T-cell (primary cell): Measurements from ENCODE around the gene CDK5RAP2. TPM values are rescaled to one million over a fixed set of nuclear protein-coding genes. Genes with fewer than 3 reads are reported as not detected.

Source experiments
- ATAC-seq, 4 experiments: fragments of 200-7000 bp in 3 of 4; fragments of 150-1000 bp in 1 of 4; cut with Tn5 transposase; replicated peaks in 1 of 4; 1 replicate in 3 of 4; 2 replicates in 1 of 4; pipeline ENCODE4 v1.10.0; 2021; ENCODE audit warnings: moderate library complexity in 3 of 4, mild to moderate bottlenecking in 2 of 4, moderate number of reproducible peaks in 1 of 4
- CTCF ChIA-PET, 2 donors: fragments of 300-600 bp; sonication (Branson Sonifier 250); formaldehyde crosslinking; loops; one replicate each; lab custom pipeline; 2022; ENCODE audit warnings: antibody characterized with exemption in 2 of 2; lab: Charles Lee
- POLR2A ChIA-PET, 2 donors: fragments of 300-600 bp; sonication (Branson Sonifier 250); formaldehyde crosslinking; loops; one replicate each; lab custom pipeline; 2022; ENCODE audit warnings: antibody characterized with exemption in 2 of 2; lab: Charles Lee
- DNase-seq, 35 experiments: peaks; one replicate each; pipeline versions ENCODE4 v3.0.0 to v3.0.0-alpha.2; 2013 to 2023
- H3K27ac ChIP-seq: one replicate; pipeline ENCODE4 v1.5.1; 2013; ENCODE audit warnings: low read length
- H3K27me3 ChIP-seq, 2 experiments: replicated peaks in 1 of 2; 1 replicate in 1 of 2; 2 replicates in 1 of 2; pipeline versions ENCODE4 v1.6.1 to v1.7.0; 2013; ENCODE audit warnings: low read length in 1 of 2, mixed read lengths in 1 of 2; ENCODE audit not compliant: control insufficient read depth in 2 of 2, insufficient read depth in 2 of 2; ENCODE audit errors: extremely low read depth in 1 of 2
- H3K36me3 ChIP-seq, 2 donors: 1 replicate in 1 of 2; 2 replicates in 1 of 2; pipeline versions ENCODE4 v1.6.1 to v1.7.0; 2013; ENCODE audit warnings: low read length in 1 of 2; ENCODE audit not compliant: control insufficient read depth in 2 of 2, insufficient read depth in 1 of 2; ENCODE audit errors: extremely low read depth in 1 of 2
- H3K4me1 ChIP-seq, 2 experiments: 1 replicate in 1 of 2; 2 replicates in 1 of 2; pipeline versions ENCODE4 v1.6.1 to v1.7.0; 2013; ENCODE audit warnings: low read length in 2 of 2, mixed read lengths in 1 of 2; ENCODE audit not compliant: insufficient read depth in 2 of 2, control insufficient read depth in 1 of 2; ENCODE audit errors: extremely low read depth in 1 of 2
- H3K4me3 ChIP-seq, 2 donors: 1 replicate in 1 of 2; 2 replicates in 1 of 2; pipeline versions ENCODE4 v1.5.1 to v1.7.0; 2013; ENCODE audit warnings: mild to moderate bottlenecking in 2 of 2, low read length in 1 of 2, moderate library complexity in 1 of 2; ENCODE audit not compliant: control insufficient read depth in 1 of 2; ENCODE audit errors: extremely low read depth in 1 of 2
- H3K9me3 ChIP-seq: 2 replicates; pipeline ENCODE4 v1.7.0; 2013
- H3K27ac Mint-ChIP-seq, 2 donors: one replicate each; pipeline ENCODE4 v1.8.0; 2020 to 2021; ENCODE audit warnings: mild to moderate bottlenecking in 2 of 2, mixed read lengths in 2 of 2
- H3K27me3 Mint-ChIP-seq, 2 donors: one replicate each; pipeline ENCODE4 v1.8.0; 2021 to 2022; ENCODE audit warnings: mixed read lengths in 2 of 2
- H3K36me3 Mint-ChIP-seq: one replicate; pipeline ENCODE4 v1.8.0; 2021; ENCODE audit warnings: mixed read lengths
- H3K4me1 Mint-ChIP-seq, 3 donors: one replicate each; pipeline ENCODE4 v1.8.0; 2020 to 2022; ENCODE audit warnings: mixed read lengths in 3 of 3, mild to moderate bottlenecking in 1 of 3
- H3K4me3 Mint-ChIP-seq, 3 donors: one replicate each; pipeline ENCODE4 v1.8.0; 2020 to 2022; ENCODE audit warnings: mild to moderate bottlenecking in 3 of 3, mixed read lengths in 3 of 3, moderate library complexity in 3 of 3
- H3K9me3 Mint-ChIP-seq, 3 donors: one replicate each; pipeline ENCODE4 v1.8.0; 2020 to 2022; ENCODE audit warnings: mixed read lengths in 3 of 3
- WGBS: methylation state at CpG from one replicate; pipeline ENCODE4 v1.1.5; 2013; ENCODE audit warnings: missing lambda C conversion rate; ENCODE audit not compliant: insufficient coverage; 5-methylcytosine and 5-hydroxymethylcytosine counted together
- total RNA-seq, 35 experiments: library from RNA in 6 of 35; stranded (reverse) in 6 of 35; fragments of 120-200 nt in 1 of 35; gene quantifications; one replicate each; pipeline versions ENCODE4 v1.2.1 to v1.2.4 and lab custom pipeline; 2013 to 2026

Gene CDK5RAP2
- total RNA-seq, 5 donors from 2014 or later (not counting 1 experiment from before 2014, with no cell fraction given), result 66.3 to 79.8 (median 73.9) TPM

DNA sequence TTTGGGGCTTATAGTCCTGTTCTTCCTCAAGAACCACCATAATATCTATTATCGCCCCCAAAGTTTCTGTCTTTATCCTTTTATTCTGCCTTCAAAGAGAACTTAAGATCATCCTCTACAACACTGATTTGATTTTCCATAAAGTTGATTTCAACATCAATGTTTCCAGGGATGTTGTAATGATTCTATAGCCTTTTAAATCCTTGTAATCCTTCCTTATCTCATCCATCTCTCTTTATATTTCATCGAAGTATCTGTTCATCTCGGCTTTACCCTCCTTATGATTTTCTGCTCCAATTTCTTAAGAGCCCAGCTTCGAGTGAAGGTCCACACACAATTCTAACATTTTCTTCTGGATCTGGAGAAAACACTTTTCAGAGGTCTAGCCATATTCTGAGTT lies 218.4 kb downstream of the CDK5RAP2 start:
- Mint-ChIP-seq H3K4me3 (no peak overlapping the region), H3K9me3 (peaks cover 0 to 4% (median 3%) of the 10 kb centered on the region in 3 donors), H3K4me1 (no peaks in the 10 kb centered on the region), H3K27me3 (peaks cover 2 to 8% of the 10 kb centered on the region in 2 donors), H3K36me3 (peaks cover 4% of the 10 kb centered on the region), H3K27ac (no peak overlapping the region)
- CTCF ChIA-PET, result no interaction called here
- Histone ChIP-seq H3K36me3 (no peaks in the 10 kb centered on the region), H3K27ac (no peak overlapping the region), H3K4me1 (no peaks in the 10 kb centered on the region), H3K27me3 (peaks cover 0 to 3% of the 10 kb centered on the region in 2 experiments), H3K4me3 (no peak overlapping the region), H3K9me3 (no peaks in the 10 kb centered on the region)
- 82% methylated on average over 4 of the region's 4 CpGs for WGBS
- DNase-seq (no peak), ATAC-seq (no peak)
- POLR2A ChIA-PET, result no interaction called here

GRCh38 chr9:120360510-120360909 lies 219.5 kb downstream of the CDK5RAP2 start:
- no peak for DNase-seq
- Mint-ChIP-seq H3K27ac (no peak overlapping the region), H3K36me3 (peaks cover 8% of the 10 kb centered on the region), H3K4me3 (no peak overlapping the region), H3K27me3 (peaks cover 2 to 8% of the 10 kb centered on the region in 2 donors), H3K9me3 (peaks cover 0 to 10% (median 3%) of the 10 kb centered on the region in 3 donors), H3K4me1 (no peaks in the 10 kb centered on the region)
- Histone ChIP-seq H3K27ac (no peak overlapping the region), H3K4me3 (no peak overlapping the region), H3K27me3 (peaks cover 0 to 2% of the 10 kb centered on the region in 2 experiments), H3K4me1 (no peaks in the 10 kb centered on the region), H3K9me3 (no peaks in the 10 kb centered on the region), H3K36me3 (no peaks in the 10 kb centered on the region)
- 67% methylated on average over 1 of the region's 4 CpGs for WGBS
- ChIA-PET CTCF (no interaction called here), POLR2A (no interaction called here)
- ATAC-seq, result no peak

GRCh38 chr9:120360046-120360445 lies 219.9 kb downstream of the CDK5RAP2 start:
- no peak overlapping the region for H3K4me3 ChIP-seq
- peaks cover 0 to 2% of the 10 kb centered on the region in 2 experiments for H3K27me3 ChIP-seq
- ChIA-PET POLR2A (no interaction called here), CTCF (no interaction called here)
- ATAC-seq, result no peak
- no peaks in the 10 kb centered on the region for H3K4me1 ChIP-seq
- no peak overlapping the region for H3K27ac Mint-ChIP-seq
- peaks cover 2 to 7% of the 10 kb centered on the region in 2 donors for H3K27me3 Mint-ChIP-seq
- H3K36me3 ChIP-seq, result no peaks in the 10 kb centered on the region
- H3K4me1 Mint-ChIP-seq, result no peaks in the 10 kb centered on the region
- 98% methylated on average over 4 of the region's 4 CpGs for WGBS
- no peak overlapping the region for H3K27ac ChIP-seq
- peaks cover 0 to 8% (median 3%) of the 10 kb centered on the region in 3 donors for H3K9me3 Mint-ChIP-seq
- no peak overlapping the region for H3K4me3 Mint-ChIP-seq
- no peaks in the 10 kb centered on the region for H3K9me3 ChIP-seq
- no peak for DNase-seq
- H3K36me3 Mint-ChIP-seq, result peaks cover 6% of the 10 kb centered on the region

- H3K4me1 Mint-ChIP-seq, result no peaks in the 10 kb centered on the region
- peaks cover 0 to 6% (median 0%) of the 10 kb centered on the region in 3 donors for H3K9me3 Mint-ChIP-seq
- Histone ChIP-seq H3K4me3 (no peak overlapping the region), H3K36me3 (no peaks in the 10 kb centered on the region), H3K27me3 (peaks cover 0 to 2% of the 10 kb centered on the region in 2 experiments), H3K9me3 (no peaks in the 10 kb centered on the region), H3K4me1 (no peaks in the 10 kb centered on the region), H3K27ac (no peak overlapping the region)
- ATAC-seq (no peak), DNase-seq (no peak)
- peaks cover 2 to 5% of the 10 kb centered on the region in 2 donors for H3K27me3 Mint-ChIP-seq
- peaks cover 4% of the 10 kb centered on the region for H3K36me3 Mint-ChIP-seq
- ChIA-PET CTCF (no interaction called here), POLR2A (no interaction called here)
- no peak overlapping the region for H3K27ac Mint-ChIP-seq
- 96% methylated on average over 6 of the region's 7 CpGs for WGBS
- no peak overlapping the region for H3K4me3 Mint-ChIP-seq
These were observed 221.1 kb downstream of the CDK5RAP2 start for GRCh38 chr9:120358877-120359276.

- Histone ChIP-seq H3K4me3 (no peak overlapping the region), H3K4me1 (no peaks in the 10 kb centered on the region), H3K27ac (no peak overlapping the region), H3K36me3 (no peaks in the 10 kb centered on the region), H3K27me3 (peaks cover 0 to 9% of the 10 kb centered on the region in 2 experiments), H3K9me3 (no peaks in the 10 kb centered on the region)
- H3K4me3 Mint-ChIP-seq, result no peak overlapping the region
- no peaks in the 10 kb centered on the region for H3K4me1 Mint-ChIP-seq
- ATAC-seq (no peak), DNase-seq (no peak)
- peaks cover 0 to 6% (median 0%) of the 10 kb centered on the region in 3 donors for H3K9me3 Mint-ChIP-seq
- CTCF ChIA-PET, result no interaction called here
- WGBS, result 61% methylated on average over 3 of the region's 5 CpGs
- no peak overlapping the region for H3K27ac Mint-ChIP-seq
- H3K36me3 Mint-ChIP-seq, result peaks cover 4% of the 10 kb centered on the region
- POLR2A ChIA-PET, result no interaction called here
- H3K27me3 Mint-ChIP-seq, result peaks cover 0 to 5% of the 10 kb centered on the region in 2 donors
These were observed 226.5 kb downstream of the CDK5RAP2 start for GRCh38 chr9:120353506-120353905.

- Mint-ChIP-seq H3K9me3 (peaks cover 0 to 3% (median 0%) of the 10 kb centered on the region in 3 donors), H3K27ac (no peak overlapping the region), H3K36me3 (no peaks in the 10 kb centered on the region), H3K27me3 (peaks cover 0 to 5% of the 10 kb centered on the region in 2 donors), H3K4me1 (no peaks in the 10 kb centered on the region), H3K4me3 (no peak overlapping the region)
- no peaks in the 10 kb centered on the region for H3K9me3 ChIP-seq
- peaks cover 0 to 9% of the 10 kb centered on the region in 2 experiments for H3K27me3 ChIP-seq
- H3K36me3 ChIP-seq, result no peaks in the 10 kb centered on the region
- ChIA-PET CTCF (no interaction called here), POLR2A (no interaction called here)
- H3K4me1 ChIP-seq, result no peaks in the 10 kb centered on the region
- no peak for ATAC-seq
- no peak overlapping the region for H3K4me3 ChIP-seq
- no peak overlapping the region for H3K27ac ChIP-seq
- WGBS, result 76% methylated on average over 7 of the region's 9 CpGs
- DNase-seq, result no peak
These were observed 228.9 kb downstream of the CDK5RAP2 start for GRCh38 chr9:120351106-120351505.

GRCh38 chr9:120350596-120350995 lies 229.4 kb downstream of the CDK5RAP2 start:
- H3K27me3 Mint-ChIP-seq, result peaks cover 0 to 5% of the 10 kb centered on the region in 2 donors
- CTCF ChIA-PET, result no interaction called here
- H3K4me3 ChIP-seq, result no peak overlapping the region
- no peaks in the 10 kb centered on the region for H3K4me1 ChIP-seq
- WGBS, result 93% methylated on average over 3 of the region's 4 CpGs
- POLR2A ChIA-PET, result no interaction called here
- no peaks in the 10 kb centered on the region for H3K36me3 ChIP-seq
- H3K4me3 Mint-ChIP-seq, result no peak overlapping the region
- ATAC-seq (no peak), DNase-seq (no peak)
- H3K27me3 ChIP-seq, result peaks cover 0 to 9% of the 10 kb centered on the region in 2 experiments
- H3K9me3 ChIP-seq, result no peaks in the 10 kb centered on the region
- no peaks in the 10 kb centered on the region for H3K9me3 Mint-ChIP-seq
- H3K27ac ChIP-seq, result no peak overlapping the region
- H3K36me3 Mint-ChIP-seq, result no peaks in the 10 kb centered on the region
- H3K27ac Mint-ChIP-seq, result no peak overlapping the region
- H3K4me1 Mint-ChIP-seq, result peaks cover 0 to under 1% (median 0%) of the 10 kb centered on the region in 3 donors
